ENCODE measurements around the gene ZFP92. TPM values are rescaled to one million over a fixed set of nuclear protein-coding genes. Genes with fewer than 3 reads are reported as not detected.

Gene ZFP92
- total and polyA plus RNA-seq, 2 of the 8 experiments (the other 6 are each of a cell fraction or from before 2014, with no cell fraction given): 0.14 to 0.41 TPM

DNA sequence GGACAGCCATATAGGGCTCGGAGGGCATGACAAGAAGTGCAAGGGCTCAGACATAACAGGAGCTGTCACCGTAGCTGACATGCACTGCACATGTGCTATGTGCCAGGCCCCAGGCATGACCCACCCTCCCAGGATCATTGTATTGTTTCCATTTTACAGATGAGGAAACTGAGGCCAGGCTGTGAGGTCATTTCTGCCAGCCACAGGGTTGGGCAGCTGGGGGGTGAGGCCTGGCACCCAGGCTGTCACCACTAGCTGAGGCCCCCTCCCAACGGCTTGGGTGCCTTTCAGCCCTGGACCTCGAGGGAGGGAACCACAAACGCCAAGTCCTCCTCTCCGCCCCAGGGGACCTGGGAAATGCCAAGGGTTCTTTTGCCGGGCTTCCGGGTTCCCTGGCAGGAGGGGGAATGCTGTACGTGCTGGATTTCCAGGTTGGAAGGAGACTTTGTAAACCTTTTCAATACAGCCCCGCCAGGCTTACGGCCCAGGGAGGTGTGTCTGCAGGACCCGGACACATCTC lies 21.9 kb downstream of the ZFP92 start:
- no peak overlapping the region for H3K14ac ChIP-seq (ENCODE audit: insufficient read length)
- no peaks in the 10 kb centered on the region for H3K23me2 ChIP-seq (ENCODE audit: low read depth, low read length)
- no peak overlapping the region for H2BK12ac ChIP-seq (ENCODE audit: low read depth, low read length)
- H3K4ac ChIP-seq (replicated peaks; ENCODE audit: insufficient read length, low read depth, low read length): no peak overlapping the region
- DNase-seq (ENCODE audit: low read depth in 1 of 2, low spot score in 2 of 2) (no peak), FAIRE-seq (no peak)
- H2BK15ac ChIP-seq (ENCODE audit: low read length): no peak overlapping the region
- no peak overlapping the region for H3K56ac ChIP-seq (replicated peaks; ENCODE audit: insufficient read length, low read depth, low read length)
- H3K27ac ChIP-seq (ENCODE audit: low read depth, low read length): no peak overlapping the region
- H3K27me3 ChIP-seq (replicated peaks in 1 of 4; ENCODE audit: control insufficient read depth in 3 of 4, extremely low read depth in 1 of 4, insufficient read depth in 3 of 4, low read length in 3 of 4): no peaks in the 10 kb centered on the region
- CTCF ChIA-PET (ENCODE audit: partially characterized antibody): interaction anchor here (0.9 kb wide), 1 partner anchor 62 kb away, joined by 3 read pairs; no protein-coding TSS in a partner anchor
- no peaks in the 10 kb centered on the region for H3K79me1 ChIP-seq (ENCODE audit: low read depth, low read length)
- H2AK5ac ChIP-seq (ENCODE audit: low read depth, low read length): no peak overlapping the region
- no peak overlapping the region for H3K4me2 ChIP-seq (ENCODE audit: insufficient read depth in 1 of 2, low read depth in 2 of 2, low read length in 2 of 2)
- H3K36me3 ChIP-seq (ENCODE audit: control insufficient read depth in 2 of 4, insufficient read depth in 4 of 4, low read length in 3 of 4): no peaks in the 10 kb centered on the region
- H2BK120ac ChIP-seq (replicated peaks; ENCODE audit: low read depth, low read length): no peak overlapping the region
- no peaks in the 10 kb centered on the region for H3K9me3 ChIP-seq (ENCODE audit: insufficient read depth in 2 of 2, low read depth in 1 of 2, low read length in 1 of 2)
- POLR2A ChIA-PET (ENCODE audit: partially characterized antibody): interaction anchor here (2.0 kb wide), 1 partner anchor 11 kb away, joined by 6 read pairs; no protein-coding TSS in a partner anchor
- no peak overlapping the region for H3K23ac ChIP-seq (ENCODE audit: insufficient read length)
- H2BK20ac ChIP-seq (ENCODE audit: low read length): no peak overlapping the region
- H4K5ac ChIP-seq (ENCODE audit: insufficient read length, low read depth, low read length): no peak overlapping the region
- H3K18ac ChIP-seq (ENCODE audit: extremely low read depth, low read length): no peak overlapping the region
- H4K8ac ChIP-seq (ENCODE audit: extremely low read depth, insufficient read depth, low read length): no peak overlapping the region
- H2AFZ ChIP-seq (ENCODE audit: low read length): no peak overlapping the region
- H3K79me2 ChIP-seq (ENCODE audit: control insufficient read depth in 1 of 2, insufficient read depth in 2 of 2, low read length in 2 of 2): no peaks in the 10 kb centered on the region
- no peak overlapping the region for H4K91ac ChIP-seq (replicated peaks; ENCODE audit: insufficient read length, low read length)
- H3K4me1 ChIP-seq (replicated peaks in 1 of 4; ENCODE audit: control insufficient read depth in 3 of 4, insufficient read depth in 4 of 4, low read length in 3 of 4): no peaks in the 10 kb centered on the region
- no peaks in the 10 kb centered on the region for H4K20me1 ChIP-seq (replicated peaks in 1 of 2; ENCODE audit: control insufficient read depth in 1 of 2, insufficient read depth in 2 of 2, low read length in 2 of 2)
- no peak overlapping the region for H3K4me3 ChIP-seq (ENCODE audit: extremely low read depth in 1 of 4, insufficient read depth in 2 of 4, low read depth in 3 of 4, low read length in 4 of 4)
- 95% methylated on average over 4 of the region's 12 CpGs; no CpG with 5 or more reads in 1 of the 2 experiments for WGBS, 2 experiments (ENCODE audit: extremely low coverage in 1 of 2, insufficient coverage in 1 of 2, insufficient read length in 1 of 2, insufficient replicate concordance in 2 of 2, low coverage in 1 of 2, low lambda C conversion rate in 2 of 2, missing lambda C conversion rate in 1 of 2)
- H2BK5ac ChIP-seq (ENCODE audit: low read depth, low read length): no peak overlapping the region
- no peak overlapping the region for H3K9ac ChIP-seq (replicated peaks in 1 of 4; ENCODE audit: extremely low read depth in 1 of 4, low read depth in 3 of 4, low read length in 3 of 4)
- TF ChIP-seq CREB1 (IDR thresholded peaks at IDR 0.05) (no peak), TCF12 (IDR thresholded peaks at IDR 0.05; ENCODE audit: low read depth, low read length) (no peak), MAFK (IDR thresholded peaks at IDR 0.05; ENCODE audit: low read depth, low read length) (no peak), FOSL1 (IDR thresholded peaks at IDR 0.05; ENCODE audit: insufficient read depth, low read depth, low read length) (no peak), KDM1A (IDR thresholded peaks at IDR 0.05; ENCODE audit: borderline replicate concordance, low read length) (no peak), RXRA (IDR thresholded peaks at IDR 0.05; ENCODE audit: insufficient read depth, low read depth, low read length) (no peak), CTCF (IDR thresholded peaks at IDR 0.05; ENCODE audit: control extremely low read depth in 1 of 3, insufficient read depth in 1 of 3, low read depth in 1 of 3, low read length in 3 of 3) (no peak), ATF2 (IDR thresholded peaks at IDR 0.05; ENCODE audit: low read length) (no peak), CHD1 (IDR thresholded peaks at IDR 0.05; ENCODE audit: low read depth, low read length) (no peak), NANOG (IDR thresholded peaks at IDR 0.05; ENCODE audit: insufficient read depth, low read depth, low read length, poor library complexity, severe bottlenecking) (no peak)

Data from H1 (cell line).